Muscle of leg (tissue), 16 donors: ENCODE data around the gene ABR. TPM values are rescaled to one million over a fixed set of nuclear protein-coding genes. Genes with fewer than 3 reads are reported as not detected.

Source experiments
- DNase-seq: peaks from one replicate; pipeline ENCODE4 v3.0.0; 2013
- H3K27ac ChIP-seq: one replicate; pipeline ENCODE4 v1.5.1; 2013; ENCODE audit warnings: mild to moderate bottlenecking, low read length, control low read depth
- H3K27me3 ChIP-seq: one replicate; pipeline ENCODE4 v1.6.1; 2013; ENCODE audit warnings: low read length; ENCODE audit not compliant: control insufficient read depth, insufficient read depth
- H3K36me3 ChIP-seq: one replicate; pipeline ENCODE4 v1.6.1; 2013; ENCODE audit warnings: low read length; ENCODE audit not compliant: control insufficient read depth, insufficient read depth
- H3K4me1 ChIP-seq: one replicate; pipeline ENCODE4 v1.6.1; 2013; ENCODE audit warnings: low read length; ENCODE audit not compliant: control insufficient read depth, insufficient read depth
- H3K4me3 ChIP-seq: one replicate; pipeline ENCODE4 v1.5.1; 2013; ENCODE audit warnings: low read length, control low read depth
- H3K9me3 ChIP-seq: replicated peaks from 2 replicates; pipeline ENCODE4 v1.6.1; 2013; ENCODE audit warnings: low read depth, low read length; ENCODE audit not compliant: control insufficient read depth
- WGBS: methylation state at CpG from one replicate; pipeline ENCODE4 v1.1.5; 2013; ENCODE audit warnings: missing lambda C conversion rate; ENCODE audit not compliant: insufficient coverage; 5-methylcytosine and 5-hydroxymethylcytosine counted together
- long read RNA-seq, 11 donors: transcript quantifications; one replicate each; lab custom pipeline, GENCODE V29; 2026
- polyA plus RNA-seq, 8 donors: library from polyadenylated mRNA; unstranded; fragments of 120-200 nt; gene quantifications; one replicate each; pipeline versions ENCODE4 v1.2.1 to v1.2.3, GENCODE V29; 2013; ENCODE audit warnings: inconsistent platforms in 1 of 8, low replicate concordance in 1 of 8; ENCODE audit not compliant: insufficient read length in 8 of 8, insufficient read depth in 1 of 8
- total RNA-seq: library from RNA; stranded (reverse); fragments of 120-200 nt; gene quantifications from one replicate; pipeline ENCODE4 v1.2.4, GENCODE V29; 2013

ABR gene
- total RNA-seq = 21.4 TPM
- 10 to 100 TPM; 31.0 to 58.3 (median 41.5) TPM for polyA plus RNA-seq
- long read RNA-seq, donor 1 = 0 reads
- long read RNA-seq, donor 2 = 0 reads
- long read RNA-seq, donor 3, full-length matches to known transcripts = 13 of 13 reads
- long read RNA-seq, donor 3, partial matches to known transcripts = 0 of 13 reads
- long read RNA-seq, donor 3, other reads (novel, unspliced or antisense) = 0 of 13 reads
- long read RNA-seq, donor 4, partial matches to known transcripts = 0 of 4 reads
- long read RNA-seq, donor 4, other reads (novel, unspliced or antisense) = 0 of 4 reads
- long read RNA-seq, donor 5, full-length matches to known transcripts = 5 of 5 reads
- long read RNA-seq, donor 5, partial matches to known transcripts = 0 of 5 reads
- long read RNA-seq, donor 5, other reads (novel, unspliced or antisense) = 0 of 5 reads
- long read RNA-seq, donor 6, partial matches to known transcripts = 0 of 5 reads
- long read RNA-seq, donor 6, other reads (novel, unspliced or antisense) = 0 of 5 reads
- long read RNA-seq, donor 7, partial matches to known transcripts = 0 of 2 reads
- long read RNA-seq, donor 7, other reads (novel, unspliced or antisense) = 0 of 2 reads
- long read RNA-seq, donor 8, partial matches to known transcripts = 0 of 1 reads
- long read RNA-seq, donor 8, other reads (novel, unspliced or antisense) = 0 of 1 reads
- long read RNA-seq, donor 9, partial matches to known transcripts = 0 of 2 reads
- long read RNA-seq, donor 9, other reads (novel, unspliced or antisense) = 0 of 2 reads
- long read RNA-seq, donor 10, partial matches to known transcripts = 0 of 4 reads
- long read RNA-seq, donor 10, other reads (novel, unspliced or antisense) = 0 of 4 reads
- long read RNA-seq, donor 11, full-length matches to known transcripts = 3 of 3 reads
- long read RNA-seq, donor 11, partial matches to known transcripts = 0 of 3 reads
- long read RNA-seq, donor 11, other reads (novel, unspliced or antisense) = 0 of 3 reads

- Histone ChIP-seq H3K36me3 (no peaks in the 10 kb centered on the region), H3K27ac (peak within 1 kb of the TSS; percentile 51), H3K4me3 (peak within 1 kb of the TSS; percentile 65), H3K4me1 (peaks cover 50% of the 10 kb centered on the region), H3K9me3 (no peaks in the 10 kb centered on the region), H3K27me3 (peaks cover 54% of the 10 kb centered on the region)
- 5% methylated on average over 47 of the region's 98 CpGs for WGBS
- peak; percentile 61 for DNase-seq
These were observed at the start of gene ABR for GRCh38 chr17:1179818-1180742. Gene ABR, minus strand, starts transcription at chr17:1179981. Its CDS starts 254 bp downstream, at chr17:1179727.

GRCh38 chr17:1229349-1229899, 49.6 kb upstream of the ABR start:
- peak; percentile 80 for DNase-seq
- no peak overlapping the region for H3K27ac ChIP-seq

GRCh38 chr17:1228781-1229348, 49.1 kb upstream of the ABR start:
- H3K4me3 ChIP-seq = no peak overlapping the region
- H3K27me3 ChIP-seq = peaks cover 69% of the 10 kb centered on the region
- no peaks in the 10 kb centered on the region for H3K36me3 ChIP-seq
- WGBS = under 1% methylated on average over 79 of the region's 79 CpGs
- DNase-seq = no peak
- H3K9me3 ChIP-seq = no peaks in the 10 kb centered on the region
- H3K4me1 ChIP-seq = peaks cover 15% of the 10 kb centered on the region
- no peak overlapping the region for H3K27ac ChIP-seq

More at GRCh38 chr17:1229349-1229899, 49.6 kb upstream of the ABR start:
- Histone ChIP-seq H3K4me3 (peak overlapping the region; percentile 27), H3K36me3 (no peaks in the 10 kb centered on the region), H3K4me1 (peaks cover 15% of the 10 kb centered on the region), H3K9me3 (no peaks in the 10 kb centered on the region), H3K27me3 (peaks cover 69% of the 10 kb centered on the region)
- WGBS = under 1% methylated on average over 66 of the region's 74 CpGs

- Histone ChIP-seq H3K9me3 (no peaks in the 10 kb centered on the region), H3K27ac (no peak overlapping the region), H3K36me3 (no peaks in the 10 kb centered on the region), H3K4me3 (peak overlapping the region; percentile 22), H3K27me3 (peaks cover 71% of the 10 kb centered on the region), H3K4me1 (peaks cover 15% of the 10 kb centered on the region)
- DNase-seq = peak; percentile 53
- 5% methylated on average over 57 of the region's 58 CpGs for WGBS
These were observed 48.4 kb upstream of the ABR start for GRCh38 chr17:1227917-1228780.

- Histone ChIP-seq H3K36me3 (no peaks in the 10 kb centered on the region), H3K27me3 (peaks cover 68% of the 10 kb centered on the region), H3K4me1 (peaks cover 15% of the 10 kb centered on the region), H3K4me3 (no peak overlapping the region), H3K9me3 (no peaks in the 10 kb centered on the region), H3K27ac (no peak overlapping the region)
- DNase-seq = no peak
- whole genome bisulfite sequencing = 64% methylated on average over 4 of the region's 5 CpGs
These were observed 47.6 kb upstream of the ABR start for GRCh38 chr17:1227365-1227764.

GRCh38 chr17:1226308-1226707, 46.5 kb upstream of the ABR start:
- Histone ChIP-seq H3K9me3 (peaks cover under 1% of the 10 kb centered on the region), H3K4me1 (peaks cover 15% of the 10 kb centered on the region), H3K27me3 (peaks cover 60% of the 10 kb centered on the region), H3K4me3 (no peak overlapping the region), H3K36me3 (no peaks in the 10 kb centered on the region), H3K27ac (no peak overlapping the region)
- no peak for DNase-seq
- 86% methylated on average over 3 of the region's 3 CpGs for WGBS

GRCh38 chr17:1224330-1224729, 44.5 kb upstream of the ABR start:
- Histone ChIP-seq H3K4me3 (no peak overlapping the region), H3K9me3 (peaks cover 2% of the 10 kb centered on the region), H3K27ac (no peak overlapping the region), H3K27me3 (peaks cover 54% of the 10 kb centered on the region), H3K36me3 (no peaks in the 10 kb centered on the region), H3K4me1 (peaks cover 10% of the 10 kb centered on the region)
- 68% methylated on average over 5 of the region's 7 CpGs for WGBS
- DNase-seq = no peak

GRCh38 chr17:1223662-1224061, 43.9 kb upstream of the ABR start:
- Histone ChIP-seq H3K9me3 (peaks cover 2% of the 10 kb centered on the region), H3K4me1 (peaks cover 10% of the 10 kb centered on the region), H3K27me3 (peaks cover 52% of the 10 kb centered on the region), H3K36me3 (no peaks in the 10 kb centered on the region), H3K4me3 (no peak overlapping the region), H3K27ac (no peak overlapping the region)
- no peak for DNase-seq
- WGBS = 67% methylated on average over 5 of the region's 14 CpGs
